NCI-H82 (cell line): ENCODE measurements around the gene MED26.
"Not testable (repeated sequence)": the region's sequence is repeated elsewhere in the genome, so short reads cannot be mapped to it uniquely, and the experiment has no call there.

Source experiments
- DNase-seq: peaks from one replicate; lab custom pipeline; 2025; lab: John Stamatoyannopoulos, UW

The MED26 gene

GRCh38 chr19:16573296-16573695 is 54.7 kb downstream of the MED26 start:
- DNase-seq = no peak

DNA sequence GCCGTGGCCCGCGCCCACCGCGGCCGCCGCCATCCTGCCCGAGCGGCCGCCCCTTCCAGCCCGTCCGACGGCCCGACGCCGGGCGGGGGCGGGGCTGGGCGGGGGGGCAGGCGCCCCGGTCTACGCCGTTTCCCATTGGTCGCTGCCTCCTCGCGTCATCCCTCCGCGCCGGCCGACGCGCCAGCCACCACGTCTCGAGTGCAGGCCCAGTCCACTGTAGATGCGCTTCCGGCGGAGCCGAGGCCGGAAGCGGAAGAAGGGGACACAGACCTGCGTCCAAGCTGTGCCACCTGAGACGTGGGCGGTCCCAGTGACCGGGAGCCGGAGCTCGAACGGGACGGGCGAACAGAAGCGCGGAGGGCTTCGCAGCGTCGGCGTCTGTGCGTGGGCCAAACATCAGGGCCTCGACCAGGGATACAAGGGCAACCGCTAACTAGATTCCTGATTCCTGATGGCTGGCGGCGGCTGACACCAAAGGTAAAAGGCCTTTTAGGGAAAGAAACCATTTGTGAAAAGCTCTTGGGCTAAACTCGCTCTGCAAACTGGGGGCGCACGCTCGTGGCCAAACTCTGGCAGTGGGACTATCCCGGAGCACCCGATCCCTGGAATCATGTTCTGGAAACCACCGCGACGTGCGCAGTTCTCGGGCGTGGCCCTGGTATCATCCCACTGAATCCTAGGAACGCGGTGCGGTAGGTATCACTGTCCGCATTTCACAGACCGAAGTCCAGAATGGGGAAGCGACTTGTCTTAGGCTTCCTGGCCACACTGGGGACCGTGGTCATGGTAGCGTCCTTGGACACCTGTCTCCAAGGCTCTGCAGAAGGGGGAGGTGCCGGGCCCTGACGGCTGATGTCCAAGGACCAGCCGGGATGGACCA is 55.4 kb downstream of the MED26 start, which contains the start of gene SLC35E1:
TSS of gene SLC35E1 (minus strand) at position 84 of the 880 bp plus-strand sequence. CDS start at position 33, 51 bp downstream.
- DNase-seq = peak; percentile 99

- DNase-seq = peak; percentile 66
These were observed 56.1 kb downstream of the MED26 start for GRCh38 chr19:16571822-16572331.

GRCh38 chr19:16571283-16571682 is 56.7 kb downstream of the MED26 start:
- peak; percentile 37 for DNase-seq

- no peak for DNase-seq
These were observed 58.2 kb downstream of the MED26 start for GRCh38 chr19:16569609-16570320.

DNA sequence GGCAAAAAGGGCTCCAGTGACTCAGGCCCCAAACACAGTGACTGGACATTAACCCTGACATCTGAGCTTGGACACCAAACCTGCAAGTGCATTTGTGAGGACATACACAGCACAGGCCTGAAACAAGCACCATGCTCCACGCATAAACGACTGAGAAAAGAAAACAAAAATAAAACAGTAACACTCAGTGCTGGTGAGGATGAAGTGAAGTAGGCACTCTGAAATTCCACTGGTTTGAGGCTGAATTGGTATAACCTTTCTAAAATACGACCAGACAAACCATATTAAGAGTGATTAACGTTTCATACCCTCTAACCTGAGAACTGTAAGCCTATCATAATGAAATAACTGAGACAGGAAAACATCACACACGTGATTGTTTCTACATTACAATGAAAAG is 61.3 kb downstream of the MED26 start:
- no peak for DNase-seq

- DNase-seq = no peak
These were observed 61.8 kb downstream of the MED26 start for GRCh38 chr19:16566161-16566560.

- DNase-seq = no peak
These were observed 63.2 kb downstream of the MED26 start for GRCh38 chr19:16564842-16565241.

DNA sequence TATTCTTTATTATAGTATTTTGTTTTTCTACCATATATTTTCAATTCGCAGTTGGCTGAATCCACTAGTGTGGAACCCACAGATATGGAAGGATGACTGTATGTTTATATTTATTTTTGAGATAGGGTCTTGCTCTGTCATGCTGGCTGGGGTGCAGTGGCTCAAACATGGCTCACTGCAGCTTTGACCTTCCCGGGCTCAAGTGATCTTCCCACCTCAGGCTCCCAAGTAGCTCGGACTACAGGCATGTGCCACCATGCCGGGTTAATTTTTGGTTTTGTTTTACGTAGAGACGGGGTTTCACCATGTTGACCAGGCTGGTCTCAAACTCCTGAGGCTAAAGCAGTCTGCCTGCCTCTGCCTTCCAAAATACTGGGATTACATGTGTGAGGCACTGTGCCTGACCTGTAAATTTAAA is 65.4 kb downstream of the MED26 start:
- no peak for DNase-seq

GRCh38 chr19:16561382-16561781 is 66.6 kb downstream of the MED26 start:
- peak; percentile 57 for DNase-seq

- DNase-seq = no peak
These were observed 68.2 kb downstream of the MED26 start for GRCh38 chr19:16559780-16560276.

- DNase-seq = no peak
These were observed 73.2 kb downstream of the MED26 start for GRCh38 chr19:16554776-16555175.

- not testable (repeated sequence) for DNase-seq
These were observed 76.1 kb downstream of the MED26 start for GRCh38 chr19:16551902-16552301.

DNA sequence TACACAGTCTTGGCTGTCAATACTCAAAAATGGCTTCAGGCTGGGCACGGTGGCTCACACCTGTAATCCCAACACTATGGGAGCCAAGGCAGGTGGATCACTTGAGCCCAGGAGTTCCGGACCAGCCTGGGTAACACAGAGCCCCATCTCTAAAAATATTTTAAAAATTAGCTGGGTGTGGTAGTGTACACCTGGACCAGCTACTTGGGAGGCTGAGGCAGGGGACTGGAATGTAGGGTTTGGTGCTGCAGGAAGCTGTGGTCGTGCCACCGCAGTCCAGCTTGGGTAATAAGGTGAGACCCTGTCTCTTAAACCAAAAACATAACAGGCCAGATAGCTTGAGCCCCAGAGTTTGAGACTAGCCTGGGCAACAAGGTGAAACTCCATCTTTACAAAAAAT is 79.0 kb downstream of the MED26 start:
- no peak for DNase-seq

DNA sequence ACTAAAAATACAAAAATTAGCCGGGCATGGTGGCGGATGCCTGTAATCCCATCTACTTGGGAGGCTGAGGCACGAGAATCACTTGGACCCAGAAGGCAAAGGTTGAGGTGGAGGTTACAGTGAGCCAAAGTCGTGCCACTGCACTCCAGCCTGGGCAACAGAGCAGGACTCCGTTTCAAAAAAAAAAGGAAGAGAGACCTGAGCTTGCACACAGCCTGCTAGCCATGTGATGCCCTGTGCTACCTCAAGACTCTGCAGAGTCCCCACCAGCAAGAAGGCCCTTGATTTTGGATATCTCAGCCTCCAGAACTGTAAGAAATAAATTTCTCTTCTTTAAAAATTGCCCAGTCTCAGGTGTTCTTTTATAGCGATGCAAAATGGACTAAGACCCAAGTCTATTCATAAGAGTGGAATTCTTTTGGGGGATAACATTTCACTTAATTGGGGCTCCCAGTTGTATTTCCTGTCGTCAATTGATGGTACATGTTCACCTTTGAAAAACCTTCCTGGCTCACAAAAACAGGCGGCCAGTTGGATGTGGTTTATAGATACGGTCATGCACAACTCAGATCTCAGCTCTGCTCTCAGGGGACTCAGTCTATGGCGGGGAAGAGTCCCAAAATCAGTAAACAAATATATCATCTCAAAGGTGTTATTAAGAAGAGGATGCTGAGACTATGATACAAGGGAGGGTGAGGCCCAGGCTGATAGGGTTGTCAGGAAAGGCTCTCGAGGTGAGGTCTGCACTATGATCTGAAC is 83.4 kb downstream of the MED26 start:
- DNase-seq = no peak

DNA sequence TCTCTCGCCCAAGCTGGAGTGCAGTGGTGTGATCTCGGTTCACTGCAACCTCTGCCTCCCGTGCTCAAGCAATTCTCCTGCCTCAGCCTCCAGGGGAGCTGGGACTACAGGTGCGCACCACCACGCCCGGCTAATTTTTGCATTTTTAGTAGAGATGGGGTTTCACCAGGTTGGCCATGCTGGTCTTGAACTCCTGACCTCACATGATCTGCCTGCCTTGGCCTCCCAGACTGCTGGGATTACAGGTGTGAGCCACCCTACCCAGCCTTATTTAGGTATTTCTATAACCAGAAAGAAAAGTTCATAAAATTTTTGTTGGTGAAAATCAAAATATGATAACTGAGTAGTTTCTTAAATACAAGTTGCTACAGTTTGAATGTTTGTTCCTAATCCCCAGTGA is 84.3 kb downstream of the MED26 start:
- DNase-seq = not testable (repeated sequence)

DNA sequence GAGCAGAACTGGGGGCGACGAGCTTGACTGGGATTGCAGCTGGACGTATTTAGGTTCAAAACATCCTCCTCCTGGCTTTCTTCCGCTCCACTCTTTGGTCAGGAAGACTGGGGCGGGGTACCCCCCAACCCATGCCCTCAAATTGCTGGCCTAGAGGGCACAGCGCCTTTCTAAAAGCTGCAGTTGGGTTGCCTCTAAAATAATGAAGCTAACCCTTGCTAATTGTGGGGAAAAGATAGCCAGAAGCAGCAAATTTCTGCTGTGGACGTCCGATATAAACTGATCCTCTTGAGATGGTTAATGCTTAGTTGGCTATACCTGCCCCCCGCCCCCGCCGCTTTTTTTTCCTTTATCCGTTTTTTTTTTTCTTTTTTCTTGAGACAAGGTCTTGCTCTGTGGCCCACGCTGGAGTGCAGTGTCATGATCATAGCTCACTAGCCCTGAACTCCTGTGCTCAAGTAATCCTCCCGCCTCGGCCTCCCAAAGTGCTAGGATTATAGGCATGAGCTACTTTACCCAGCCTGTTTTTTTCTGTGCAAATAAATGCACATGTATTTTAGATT is 85.0 kb downstream of the MED26 start:
- peak; percentile 75 for DNase-seq

GRCh38 chr19:16542045-16542909 is 85.7 kb downstream of the MED26 start, which contains the start of gene CHERP:
Gene CHERP, minus strand, starts transcription at chr19:16542437. Its CDS starts 59 bp downstream, at chr19:16542378.
- peak; percentile 99 for DNase-seq

- DNase-seq = peak; percentile 53
These were observed 86.4 kb downstream of the MED26 start for GRCh38 chr19:16541526-16542044.

DNA sequence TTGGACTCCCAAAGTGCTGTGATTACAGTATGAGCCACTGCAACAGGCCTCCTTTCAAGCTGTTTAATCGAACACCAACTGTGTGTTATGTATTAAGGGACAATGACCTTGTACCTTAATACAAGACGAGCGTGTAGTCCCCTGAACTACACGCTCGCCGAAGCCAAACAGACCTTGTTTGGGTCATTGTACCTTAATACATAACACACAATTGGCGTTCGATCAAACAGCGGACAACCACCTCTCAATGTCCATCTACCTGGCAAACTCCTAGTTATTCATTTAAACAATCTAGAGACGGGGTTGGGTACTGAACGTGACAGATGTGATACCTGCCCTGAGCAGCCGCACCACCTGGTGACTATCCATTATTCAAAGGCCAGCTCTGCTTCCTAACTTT is 87.1 kb downstream of the MED26 start:
- DNase-seq = no peak
